DOHH2 (cell line): ENCODE measurements around the gene CPAMD8.
"Not testable (repeated sequence)": the region's sequence is repeated elsewhere in the genome, so short reads cannot be mapped to it uniquely, and the experiment has no call there.

ENCODE experiments used
- CTCF ChIP-seq: fragments of 200-600 bp; sonication (generic); IDR thresholded peaks from one replicate; pipeline ENCODE4 v1.5.1; 2014; ENCODE audit warnings: antibody characterized with exemption, mild to moderate bottlenecking, low read depth, low read length; ENCODE audit not compliant: poor library complexity, severe bottlenecking
- EZH2phosphoT487 ChIP-seq: fragments of 200-600 bp; sonication (generic); IDR thresholded peaks from 2 replicates; pipeline ENCODE4 v1.6.1; 2017; ENCODE audit warnings: borderline replicate concordance, mild to moderate bottlenecking, antibody characterized with exemption, low read length, moderate library complexity, mixed read lengths

GRCh38 chr19:16960996-16961822, 65.4 kb downstream of the CPAMD8 start:
- TF ChIP-seq CTCF, EZH2phosphoT487: not testable (repeated sequence)
